HG03439 (cell line): ENCODE results near the gene GPR148.

Source experiments
- ATAC-seq: cut with Tn5 transposase; IDR thresholded peaks from one replicate; pipeline ENCODE4 v1.9.1; 2021; ENCODE audit warnings: mild to moderate bottlenecking, moderate library complexity; ENCODE audit not compliant: unreplicated experiment

Gene GPR148

GRCh38 chr2:130768191-130768855 is 39.5 kb downstream of the GPR148 start:
- ATAC-seq, result no peak

DNA sequence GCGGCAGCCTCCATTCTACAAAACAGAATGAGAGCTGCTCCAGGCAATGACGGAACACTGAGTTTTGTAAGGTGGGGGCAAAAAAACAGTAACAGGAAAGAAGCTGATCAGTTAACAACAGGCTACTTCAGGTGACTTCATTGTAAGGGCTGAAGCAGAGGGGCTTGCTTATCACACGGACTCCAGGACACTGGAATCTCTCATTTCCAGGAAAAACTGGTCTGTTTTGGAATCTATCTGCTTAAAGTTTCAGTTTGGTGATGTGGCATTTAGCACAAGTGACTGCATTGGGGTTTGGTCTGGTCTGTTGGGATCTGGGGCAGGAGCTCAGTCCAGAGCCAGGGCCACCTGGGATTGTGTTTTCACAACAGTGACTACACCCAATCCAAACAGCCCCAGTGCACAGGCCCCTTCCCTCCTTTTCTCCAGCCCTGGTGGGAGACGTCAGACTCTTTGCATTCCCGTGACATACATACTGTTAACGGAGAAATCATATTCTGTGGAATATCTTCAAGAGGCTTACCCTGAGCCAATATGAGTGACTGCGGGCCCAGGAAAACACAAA is 40.6 kb downstream of the GPR148 start:
- ATAC-seq, result no peak

DNA sequence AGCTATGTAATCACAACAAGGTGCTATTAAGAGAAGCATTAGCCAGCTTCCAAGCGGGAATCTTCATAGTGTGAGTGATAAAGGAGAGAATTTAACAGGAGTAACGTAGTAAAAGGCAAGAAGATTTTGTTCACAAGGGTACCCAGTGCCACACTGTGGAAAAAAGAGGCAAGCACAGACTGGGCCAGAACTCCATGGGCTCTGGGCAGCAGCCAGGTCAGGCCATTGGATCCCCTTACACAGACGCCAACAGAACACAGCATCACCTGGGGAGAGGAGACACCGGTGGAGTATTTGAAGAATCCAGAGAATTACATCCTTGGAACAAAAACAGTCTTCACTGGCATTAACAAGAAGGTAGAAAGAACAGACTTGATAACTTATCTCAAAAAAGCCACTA is 47.7 kb downstream of the GPR148 start:
- ATAC-seq, result no peak

DNA sequence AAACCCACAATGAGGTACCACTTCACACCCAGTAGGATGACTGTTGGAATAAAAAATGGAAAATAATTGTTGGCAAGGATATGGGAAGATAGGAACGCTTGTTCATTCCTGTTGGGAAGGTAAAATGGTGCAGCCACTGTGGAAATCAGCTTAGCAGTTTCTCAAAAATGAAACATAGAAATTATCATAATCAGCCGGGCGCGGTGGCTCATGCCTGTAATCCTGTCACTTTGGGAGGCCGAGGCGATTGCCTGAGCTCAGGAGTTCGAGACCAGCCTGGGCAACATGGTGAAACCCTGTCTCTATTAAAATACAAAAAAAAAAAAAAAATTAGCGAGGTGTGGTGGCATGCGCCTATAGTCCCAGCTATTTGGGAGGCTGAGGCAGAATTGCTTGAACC is 49.9 kb downstream of the GPR148 start:
- ATAC-seq, result no peak
